NCI-H460 (cell line): ENCODE measurements around the gene WDCP. TPM values are rescaled to one million over a fixed set of nuclear protein-coding genes. Genes with fewer than 3 reads are reported as not detected.
"Not testable (repeated sequence)": the region's sequence is repeated elsewhere in the genome, so short reads cannot be mapped to it uniquely, and the experiment has no call there.

ENCODE experiments used
- DNase-seq: peaks from one replicate; pipeline ENCODE4 v3.0.0-alpha.2; 2016; ENCODE audit warnings: low read depth; ENCODE audit errors: extremely low read depth
- polyA plus RNA-seq: library from polyadenylated mRNA; depleted of rRNA; stranded (reverse); fragments of >200 nt; gene quantifications from 2 replicates; pipeline ENCODE4 v1.2.3, GENCODE V29; 2014; cell fraction: nucleus; rRNA removed
- total RNA-seq: library from RNA; depleted of rRNA; stranded (reverse); fragments of >200 nt; shearing (Covaris generic); gene quantifications from 2 replicates; pipeline ENCODE4 v1.2.3, GENCODE V29; 2014; rRNA removed

Gene WDCP
- 9.2 and 9.8 TPM in 2 replicates for total RNA-seq
- polyA plus RNA-seq = 13.4 and 17.4 TPM in 2 replicates

DNA sequence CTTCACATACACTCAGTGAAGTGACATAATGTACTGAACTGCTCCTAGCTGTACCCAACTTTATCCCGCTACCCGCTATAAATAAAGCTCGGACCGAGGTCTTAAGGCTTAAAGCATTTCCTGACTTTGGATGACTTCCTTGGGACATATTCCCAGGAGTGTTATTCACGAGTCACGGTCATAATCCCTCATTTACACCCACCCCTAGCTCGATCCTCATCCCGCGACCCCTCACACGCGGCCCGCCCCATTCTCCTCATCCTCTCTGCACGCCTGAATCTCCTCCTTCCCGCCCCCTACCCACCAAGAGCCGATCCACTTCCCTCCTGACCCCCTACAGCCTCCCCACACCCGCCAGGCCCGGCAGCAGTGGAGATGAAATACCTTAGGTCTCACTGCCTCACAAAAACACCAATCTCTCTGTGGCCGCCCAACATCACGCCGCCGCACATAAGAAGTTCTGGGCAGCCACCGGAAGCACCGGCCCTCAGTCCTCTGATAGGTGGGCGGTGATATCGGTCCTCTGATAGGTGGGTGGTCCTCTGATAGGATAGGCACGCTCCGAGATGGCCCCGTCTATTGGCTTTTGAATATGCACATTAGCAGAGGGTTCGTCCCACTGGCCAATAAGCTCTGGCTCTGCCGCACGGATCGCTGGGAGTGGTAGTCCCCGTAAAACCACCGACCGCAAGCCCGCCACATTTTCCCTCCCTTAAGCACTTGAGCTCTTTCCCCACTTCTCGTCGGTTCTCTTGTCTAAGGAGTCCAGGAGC is at the start of gene WDCP:
TSS of gene WDCP (minus strand) at position 462 of the 773 bp plus-strand sequence. CDS start 7,897 bp downstream, outside the sequence.
- peak; percentile 98 for DNase-seq

DNA sequence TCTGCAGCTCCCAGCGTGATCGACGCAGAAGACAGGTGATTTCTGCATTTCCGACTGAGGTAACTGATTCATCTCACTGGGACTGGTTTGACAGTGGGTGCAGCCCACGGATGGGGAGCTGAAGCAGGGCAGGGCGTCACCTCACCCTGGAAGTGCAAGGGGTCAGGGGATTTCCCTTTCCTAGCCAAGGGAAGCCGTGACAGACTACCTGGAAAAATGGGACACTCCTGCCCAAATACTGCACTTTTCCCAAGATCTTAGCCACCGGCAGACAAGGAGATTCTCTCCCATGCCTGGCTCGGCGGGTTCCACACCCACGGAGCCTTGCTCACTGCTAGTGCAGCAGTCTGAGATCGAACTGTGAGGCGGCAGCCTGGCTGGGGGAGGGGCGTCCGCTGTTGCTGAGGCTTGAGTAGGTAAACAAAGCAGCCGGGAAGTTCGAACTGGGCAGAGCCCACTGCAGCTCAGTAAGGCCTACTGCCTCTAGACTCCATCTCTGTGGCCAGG is 48.0 kb upstream of the WDCP start:
- not testable (repeated sequence) for DNase-seq

GRCh38 chr2:24093270-24093669 is 46.1 kb upstream of the WDCP start:
- not testable (repeated sequence) for DNase-seq

- no peak for DNase-seq
These were observed 41.7 kb upstream of the WDCP start for GRCh38 chr2:24088821-24089359.

DNA sequence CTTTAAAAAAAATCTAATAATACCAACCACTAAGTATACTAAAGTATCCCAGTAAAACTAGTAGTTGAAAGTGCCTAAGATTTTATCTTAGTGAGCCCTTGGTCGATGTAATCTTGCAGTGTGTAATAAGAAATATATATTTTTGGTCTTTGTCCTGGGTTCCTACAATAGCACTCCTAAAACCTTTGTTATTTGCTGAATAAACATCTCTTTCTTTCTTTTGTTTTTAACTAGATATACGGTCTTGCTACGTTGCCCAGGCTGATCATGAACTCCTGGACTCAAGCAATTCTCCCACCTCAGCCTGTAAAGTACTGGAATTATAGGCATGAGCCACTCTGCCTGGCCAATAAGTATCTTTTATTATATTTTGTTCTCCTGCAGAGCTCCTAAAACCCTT is 39.8 kb upstream of the WDCP start:
- DNase-seq = no peak

- no peak for DNase-seq
These were observed 39.0 kb upstream of the WDCP start for GRCh38 chr2:24086241-24086640.

- DNase-seq = no peak
These were observed 38.0 kb upstream of the WDCP start for GRCh38 chr2:24085200-24085489.

- DNase-seq = peak; percentile 87
These were observed 37.4 kb upstream of the WDCP start, which contains the start of gene TP53I3 for GRCh38 chr2:24084386-24085199. Gene TP53I3, minus strand, starts transcription at chr2:24084834. Its CDS starts 508 bp downstream, at chr2:24084326.

GRCh38 chr2:24083567-24084385 is 36.6 kb upstream of the WDCP start:
- peak; percentile 75 for DNase-seq

GRCh38 chr2:24082787-24083566 is 35.8 kb upstream of the WDCP start:
- no peak for DNase-seq

GRCh38 chr2:24080701-24081100 is 33.5 kb upstream of the WDCP start:
- no peak for DNase-seq

- no peak for DNase-seq
These were observed 30.7 kb upstream of the WDCP start for GRCh38 chr2:24077879-24078278.

DNA sequence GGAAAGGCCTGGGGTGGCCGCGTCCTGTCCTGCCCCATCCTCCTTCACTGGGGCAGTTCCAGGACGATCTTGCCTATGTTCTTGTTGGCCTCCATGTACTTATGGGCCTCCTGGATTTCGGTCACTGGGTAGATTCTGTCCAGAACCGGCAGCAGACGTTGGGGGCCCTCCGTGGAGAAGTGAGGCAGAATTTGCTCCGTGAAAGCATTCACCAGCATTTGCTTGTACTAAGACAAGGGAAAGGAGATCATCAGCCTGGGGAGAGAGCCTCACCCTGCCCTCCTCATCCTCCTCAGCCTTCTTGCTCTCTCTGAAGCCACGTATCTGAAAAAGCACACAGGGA is 30.3 kb upstream of the WDCP start:
- no peak for DNase-seq

DNA sequence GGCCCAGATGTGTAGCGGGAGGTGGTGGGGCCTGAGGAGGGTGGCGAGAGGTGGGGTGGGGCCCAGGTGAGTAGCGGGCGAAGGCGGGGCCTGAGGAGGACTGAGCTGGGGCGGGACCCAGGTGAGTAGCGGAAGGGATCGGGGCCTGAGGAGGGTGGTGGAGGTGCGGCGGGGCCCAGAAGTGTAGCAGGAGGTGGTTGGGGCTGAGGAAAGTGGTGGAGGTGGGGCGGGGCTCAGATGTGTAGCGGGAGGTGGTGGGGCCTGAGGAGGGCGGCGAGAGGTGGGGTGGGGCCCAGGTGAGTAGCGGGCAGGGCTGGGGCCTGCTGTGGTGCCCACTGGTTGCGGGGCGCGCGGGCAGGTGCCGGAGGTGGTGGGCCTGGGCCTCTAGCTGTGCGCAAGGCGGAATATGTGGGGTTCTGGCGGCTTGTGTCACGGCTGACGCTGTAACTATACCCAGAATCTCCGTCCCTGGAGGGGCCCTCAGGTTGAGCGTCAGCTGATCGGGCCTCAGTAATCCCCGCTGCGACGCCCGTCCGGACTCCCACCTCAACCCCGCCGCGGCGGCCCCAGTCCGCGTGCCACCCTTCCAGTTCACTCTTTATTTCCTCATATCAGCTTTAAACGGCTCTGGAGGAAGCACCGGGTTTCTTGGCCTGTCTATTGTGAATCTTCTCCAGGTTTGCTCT is 29.8 kb upstream of the WDCP start:
- DNase-seq = no peak

- DNase-seq = peak; percentile 99
These were observed 29.0 kb upstream of the WDCP start, which contains the start of gene SF3B6 for GRCh38 chr2:24075915-24076848. Gene SF3B6, minus strand, starts transcription at chr2:24076326. Its CDS starts 97 bp downstream, at chr2:24076229.

GRCh38 chr2:24075259-24075658 is 28.1 kb upstream of the WDCP start:
- no peak for DNase-seq

- no peak for DNase-seq
These were observed 26.6 kb upstream of the WDCP start for GRCh38 chr2:24073816-24074215.

DNA sequence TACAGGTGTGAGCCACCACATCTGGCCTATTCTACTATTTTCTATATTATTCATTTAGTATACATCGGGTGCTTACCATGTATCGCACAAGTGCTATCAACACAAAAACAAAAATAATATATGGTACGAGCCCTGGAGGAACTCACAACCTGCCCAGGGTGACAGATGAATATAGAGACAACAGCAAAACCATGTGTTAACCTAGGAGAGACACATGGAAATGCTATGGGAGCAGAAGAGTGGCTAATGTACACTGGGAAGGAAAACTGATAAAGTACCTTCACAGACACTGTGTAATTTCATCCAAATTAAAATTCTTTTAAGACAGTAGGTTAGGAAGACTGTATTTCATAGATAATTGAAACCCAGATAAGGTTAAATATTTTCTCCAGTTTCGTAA is 25.1 kb upstream of the WDCP start:
- DNase-seq = no peak
